ENCODE results near the gene POLR2L. TPM values are rescaled to one million over a fixed set of nuclear protein-coding genes. Genes with fewer than 3 reads are reported as not detected.

POLR2L gene
- total RNA-seq, 1 donor from 2014 or later, result 42.0 TPM

DNA sequence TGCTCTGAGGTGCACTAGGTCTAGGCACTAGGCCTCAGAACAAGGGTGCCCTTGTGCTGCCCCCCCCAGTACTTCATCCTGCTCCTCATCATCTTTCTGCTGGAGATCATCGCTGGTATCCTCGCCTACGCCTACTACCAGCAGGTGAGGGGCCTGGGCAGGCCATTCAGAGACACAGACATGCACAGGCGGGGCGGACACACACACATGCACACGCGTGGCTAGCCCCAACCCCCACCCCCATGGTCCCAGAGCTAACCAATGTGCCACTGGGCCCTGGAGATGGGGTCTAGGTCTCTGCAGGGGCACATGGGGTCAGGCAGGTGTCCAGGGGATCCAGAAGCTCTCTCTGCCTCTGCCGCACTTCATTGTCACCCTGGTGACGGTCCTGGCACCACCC lies 5.6 kb downstream of the POLR2L start:
- H3K4me3 ChIP-seq (ENCODE audit: low read depth, low read length), result no peak overlapping the region
- H3K27me3 ChIP-seq (ENCODE audit: control insufficient read depth, insufficient read depth, low read length), result no peaks in the 10 kb centered on the region
- no peak for DNase-seq (ENCODE audit: low read depth)
- TF ChIP-seq, protein P1, sequence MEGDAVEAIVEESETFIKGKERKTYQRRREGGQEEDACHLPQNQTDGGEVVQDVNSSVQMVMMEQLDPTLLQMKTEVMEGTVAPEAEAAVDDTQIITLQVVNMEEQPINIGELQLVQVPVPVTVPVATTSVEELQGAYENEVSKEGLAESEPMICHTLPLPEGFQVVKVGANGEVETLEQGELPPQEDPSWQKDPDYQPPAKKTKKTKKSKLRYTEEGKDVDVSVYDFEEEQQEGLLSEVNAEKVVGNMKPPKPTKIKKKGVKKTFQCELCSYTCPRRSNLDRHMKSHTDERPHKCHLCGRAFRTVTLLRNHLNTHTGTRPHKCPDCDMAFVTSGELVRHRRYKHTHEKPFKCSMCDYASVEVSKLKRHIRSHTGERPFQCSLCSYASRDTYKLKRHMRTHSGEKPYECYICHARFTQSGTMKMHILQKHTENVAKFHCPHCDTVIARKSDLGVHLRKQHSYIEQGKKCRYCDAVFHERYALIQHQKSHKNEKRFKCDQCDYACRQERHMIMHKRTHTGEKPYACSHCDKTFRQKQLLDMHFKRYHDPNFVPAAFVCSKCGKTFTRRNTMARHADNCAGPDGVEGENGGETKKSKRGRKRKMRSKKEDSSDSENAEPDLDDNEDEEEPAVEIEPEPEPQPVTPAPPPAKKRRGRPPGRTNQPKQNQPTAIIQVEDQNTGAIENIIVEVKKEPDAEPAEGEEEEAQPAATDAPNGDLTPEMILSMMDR (IDR thresholded peaks at IDR 0.05; ENCODE audit: insufficient read depth, low read length, poor library complexity, severe bottlenecking), result no peak
- H3K36me3 ChIP-seq (ENCODE audit: control insufficient read depth, insufficient read depth, low read length), result peaks cover 11% of the 10 kb centered on the region

DNA sequence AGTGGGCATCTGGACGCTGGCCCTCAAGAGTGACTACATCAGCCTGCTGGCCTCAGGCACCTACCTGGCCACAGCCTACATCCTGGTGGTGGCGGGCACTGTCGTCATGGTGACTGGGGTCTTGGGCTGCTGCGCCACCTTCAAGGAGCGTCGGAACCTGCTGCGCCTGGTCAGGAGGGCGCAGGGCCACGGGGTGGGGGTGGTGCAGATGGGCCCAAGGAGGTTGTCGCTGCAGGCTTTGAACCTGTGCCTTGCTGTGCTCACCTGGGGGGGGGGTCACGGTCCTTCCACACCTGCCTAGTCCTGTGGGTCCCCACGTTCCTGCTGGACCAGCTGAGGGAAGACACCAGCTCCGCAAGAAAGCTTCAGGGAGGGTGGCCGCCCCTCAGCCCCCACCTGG lies 6.1 kb downstream of the POLR2L start:
- H3K36me3 ChIP-seq (ENCODE audit: control insufficient read depth, insufficient read depth, low read length), result peaks cover 11% of the 10 kb centered on the region
- no peak for DNase-seq (ENCODE audit: low read depth)
- no peak overlapping the region for H3K4me3 ChIP-seq (ENCODE audit: low read depth, low read length)
- no peaks in the 10 kb centered on the region for H3K27me3 ChIP-seq (ENCODE audit: control insufficient read depth, insufficient read depth, low read length)
- TF ChIP-seq, protein P1 (IDR thresholded peaks at IDR 0.05; ENCODE audit: insufficient read depth, low read length, poor library complexity, severe bottlenecking), result no peak

DNA sequence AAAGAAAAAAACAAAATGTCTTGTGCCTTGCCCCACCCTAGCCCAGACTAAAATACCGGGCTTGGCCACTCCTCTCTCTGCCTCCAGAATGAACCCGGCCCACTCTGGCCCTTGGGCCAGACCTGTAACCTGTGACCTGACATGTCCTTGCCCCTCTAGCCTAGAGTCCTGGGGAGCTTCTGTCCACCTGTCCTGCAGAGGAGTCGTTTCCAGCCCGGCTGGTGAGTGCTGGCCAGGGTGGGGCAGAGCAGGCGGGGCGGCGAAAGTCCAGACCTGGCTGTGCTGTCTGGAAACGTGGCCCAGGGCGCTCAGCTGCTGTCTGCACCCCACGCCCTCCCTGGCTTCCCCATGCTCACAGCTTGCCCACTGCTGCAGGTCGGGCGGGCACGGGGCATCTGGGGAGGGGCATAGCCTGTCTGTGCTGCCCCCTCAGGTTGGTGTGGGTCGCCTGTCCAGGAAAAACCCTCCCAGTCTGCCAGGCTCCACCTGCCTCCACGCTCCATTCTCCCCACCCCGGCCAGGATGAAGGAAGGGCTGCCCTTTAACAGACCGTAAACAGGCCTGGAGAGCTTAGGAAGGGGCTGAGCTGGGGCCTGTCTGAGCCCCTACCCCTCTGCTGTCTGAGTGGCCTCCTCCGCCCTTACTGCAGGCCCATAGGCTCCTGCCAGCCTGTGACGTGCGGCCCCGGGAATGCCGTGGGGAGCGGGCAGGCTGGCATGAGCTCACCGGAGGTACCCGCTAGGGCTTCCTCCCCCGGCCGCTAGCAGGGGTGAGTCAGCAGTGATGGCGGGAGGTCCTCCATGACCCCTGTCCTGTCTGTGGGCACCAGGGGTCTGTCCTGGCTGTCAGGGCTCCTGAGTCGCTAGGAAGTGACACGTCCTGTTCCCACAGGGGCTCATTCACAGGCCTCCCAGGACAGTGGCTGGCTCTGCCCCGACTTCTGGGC lies 7.7 kb downstream of the POLR2L start:
- no peaks in the 10 kb centered on the region for H3K27me3 ChIP-seq (ENCODE audit: control insufficient read depth, insufficient read depth, low read length)
- TF ChIP-seq, protein P1 (IDR thresholded peaks at IDR 0.05; ENCODE audit: insufficient read depth, low read length, poor library complexity, severe bottlenecking), result no peak
- DNase-seq (ENCODE audit: low read depth), result peak; percentile 92
- H3K36me3 ChIP-seq (ENCODE audit: control insufficient read depth, insufficient read depth, low read length), result peaks cover 9% of the 10 kb centered on the region
- H3K4me3 ChIP-seq (ENCODE audit: low read depth, low read length), result peak overlapping the region; percentile 75

DNA sequence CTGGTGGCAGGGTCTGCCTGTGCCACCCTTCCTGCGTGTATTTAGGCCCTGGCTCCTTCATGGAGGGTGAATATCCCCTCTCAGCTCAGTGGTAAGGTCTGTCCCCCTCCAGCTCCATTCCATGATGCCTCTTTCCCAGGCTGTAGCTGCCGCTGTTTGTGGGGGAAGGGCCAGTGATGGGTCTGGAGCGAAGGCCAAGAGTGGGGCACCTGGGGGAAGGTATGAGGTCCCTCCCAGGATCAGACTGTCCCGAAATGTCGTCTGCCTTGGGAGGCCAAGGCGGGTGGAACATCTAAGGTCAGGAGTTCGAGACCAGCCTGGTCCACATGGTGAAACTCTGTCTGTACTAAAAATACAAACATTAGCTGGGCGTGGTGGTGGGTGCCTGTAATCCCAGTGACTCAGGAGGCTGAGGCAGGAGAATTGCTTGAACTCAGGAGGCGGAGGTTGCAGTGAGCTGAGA lies 8.4 kb downstream of the POLR2L start:
- Histone ChIP-seq H3K4me3 (ENCODE audit: low read depth, low read length) (peak overlapping the region; percentile 75), H3K27me3 (ENCODE audit: control insufficient read depth, insufficient read depth, low read length) (no peaks in the 10 kb centered on the region), H3K36me3 (ENCODE audit: control insufficient read depth, insufficient read depth, low read length) (peaks cover 8% of the 10 kb centered on the region)
- TF ChIP-seq, protein P1 (IDR thresholded peaks at IDR 0.05; ENCODE audit: insufficient read depth, low read length, poor library complexity, severe bottlenecking), result no peak
- DNase-seq (ENCODE audit: low read depth), result no peak

DNA sequence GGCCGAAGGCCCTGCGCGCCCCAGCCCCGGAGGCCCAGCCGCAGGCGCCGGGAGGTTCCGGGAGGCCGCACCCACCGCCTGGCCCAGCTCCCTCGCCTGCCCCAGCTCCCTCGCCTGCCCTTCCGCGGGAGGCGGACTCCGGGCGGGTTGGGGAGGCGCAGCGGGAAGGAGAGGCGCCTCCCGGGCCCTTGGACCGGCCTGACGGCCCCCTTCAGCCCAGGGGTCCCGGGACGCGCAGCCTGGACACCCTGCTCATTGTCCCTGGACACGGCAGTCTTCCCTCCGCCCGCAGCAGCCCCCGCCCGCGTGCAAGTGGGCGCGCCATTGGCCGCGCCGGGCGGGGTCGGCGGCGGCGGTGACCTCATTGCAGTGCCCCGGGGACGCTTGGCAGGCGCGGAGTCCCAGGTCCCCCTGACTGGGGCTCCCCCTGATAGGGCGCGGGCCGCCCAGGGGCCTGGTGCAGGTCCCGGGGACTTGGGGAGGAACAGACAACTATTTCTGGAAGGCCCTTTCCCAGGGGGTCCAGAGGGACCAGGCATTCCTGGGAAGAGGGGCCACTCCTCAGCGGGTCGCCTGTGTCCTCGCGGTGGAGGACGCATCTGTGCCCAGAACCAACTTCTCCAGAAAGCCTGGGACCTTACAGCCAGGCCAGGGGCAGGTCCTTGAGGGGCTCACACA lies 9.1 kb downstream of the POLR2L start:
- TF ChIP-seq, protein P1 (IDR thresholded peaks at IDR 0.05; ENCODE audit: insufficient read depth, low read length, poor library complexity, severe bottlenecking), result no peak
- DNase-seq (ENCODE audit: low read depth), result no peak
- peak overlapping the region; percentile 75 for H3K4me3 ChIP-seq (ENCODE audit: low read depth, low read length)
- H3K27me3 ChIP-seq (ENCODE audit: control insufficient read depth, insufficient read depth, low read length), result no peaks in the 10 kb centered on the region
- H3K36me3 ChIP-seq (ENCODE audit: control insufficient read depth, insufficient read depth, low read length), result peaks cover 8% of the 10 kb centered on the region

Data from kidney epithelial cell (primary cell).